K562 (cell line): ENCODE results near the gene ORMDL1. TPM values are rescaled to one million over a fixed set of nuclear protein-coding genes. Genes with fewer than 3 reads are reported as not detected.

ENCODE experiments used
- ATAC-seq: fragments of 200-7000 bp; cut with Tn5 transposase; 3 replicates; pipeline ENCODE4 v1.9.1; 2020; ENCODE audit warnings: moderate library complexity
- BruUV-seq: library from RNA; stranded (reverse); fragments of 400-500 nt; replicated peaks from 2 replicates; lab custom pipeline; 2021; lab: Mats Ljungman, UMichigan
- CTCF ChIA-PET: fragments of 300-600 bp; formaldehyde crosslinking; extraction: SDS; loops from one replicate; lab custom pipeline; 2021; ENCODE audit warnings: low intra/inter-chr PET ratio; lab: Yijun Ruan, JAX
- POLR2A ChIA-PET: fragments of 300-600, 350-650 bp; sonication (Branson Sonifier 250); formaldehyde crosslinking; extraction: SDS; loops from one replicate; lab custom pipeline; 2021; ENCODE audit warnings: antibody characterized with exemption, inconsistent platforms; lab: Yijun Ruan, JAX
- DNase-seq, 4 experiments: peaks; one replicate each; pipeline versions ENCODE4 v3.0.0 to v3.0.0-alpha.2; 2011 to 2018; ENCODE audit warnings: low spot score in 3 of 4, mixed read lengths in 3 of 4; ENCODE audit errors: extremely low read depth in 1 of 4
- FAIRE-seq: peaks from 2 replicates; lab custom pipeline; 2011; peaks lifted over from hg19 to GRCh38; lab: Jason Lieb, UNC
- H2AFZ ChIP-seq: 2 replicates; pipeline ENCODE4 v1.6.0; 2011; ENCODE audit warnings: low read depth, low read length, control low read depth, inconsistent platforms
- H3K27ac ChIP-seq: fragments of 200-600 bp; 3 replicates; pipeline ENCODE4 v1.8.0; 2011; ENCODE audit warnings: low read depth, mild to moderate bottlenecking, control low read depth, inconsistent platforms, low read length, moderate library complexity, mixed read lengths; ENCODE audit errors: extremely low read depth
- H3K27me3 ChIP-seq, 2 experiments: fragments of 300-600 bp in 1 of 2; 2 replicates in 1 of 2; 3 replicates in 1 of 2; pipeline versions ENCODE4 v1.6.0 to v1.8.0; 2011; ENCODE audit warnings: inconsistent platforms in 2 of 2, low read length in 2 of 2, mild to moderate bottlenecking in 1 of 2, mixed read lengths in 1 of 2, moderate library complexity in 1 of 2; ENCODE audit not compliant: control insufficient read depth in 2 of 2, insufficient read depth in 2 of 2
- H3K36me3 ChIP-seq: fragments of 300-600 bp; 3 replicates; pipeline ENCODE4 v1.8.0; 2011; ENCODE audit warnings: mild to moderate bottlenecking, low read length, inconsistent platforms; ENCODE audit not compliant: control insufficient read depth, insufficient read depth
- H3K4me1 ChIP-seq, 2 experiments: fragments of 200-600 bp in 1 of 2; replicated peaks in 1 of 2; 2 replicates in 1 of 2; 3 replicates in 1 of 2; pipeline versions ENCODE4 v1.5.1 to v1.8.0; 2011; ENCODE audit warnings: inconsistent platforms in 2 of 2, low read length in 2 of 2, mild to moderate bottlenecking in 1 of 2, mixed read lengths in 1 of 2, moderate library complexity in 1 of 2; ENCODE audit not compliant: control insufficient read depth in 2 of 2, insufficient read depth in 2 of 2
- H3K4me2 ChIP-seq: 2 replicates; pipeline ENCODE4 v1.6.1; 2011; ENCODE audit warnings: low read length, control low read depth, inconsistent platforms, mixed read lengths; ENCODE audit not compliant: insufficient read depth
- H3K4me3 ChIP-seq: fragments of 200-600 bp; sonication (generic), shearing (Covaris generic); 2 replicates; pipeline ENCODE4 v1.5.1; 2016; ENCODE audit warnings: control low read depth, inconsistent platforms
- H3K79me2 ChIP-seq: fragments of 200-600 bp; 3 replicates; pipeline ENCODE4 v1.8.0; 2011; ENCODE audit warnings: low read length, inconsistent platforms; ENCODE audit not compliant: control insufficient read depth, insufficient read depth
- H3K9ac ChIP-seq, 2 experiments: 2 replicates each; pipeline versions ENCODE4 v1.6.0 to v1.6.1; 2011; ENCODE audit warnings: low read depth in 2 of 2, low read length in 2 of 2, control low read depth in 1 of 2, inconsistent platforms in 1 of 2, mild to moderate bottlenecking in 1 of 2, mixed read lengths in 1 of 2; ENCODE audit not compliant: insufficient read depth in 1 of 2
- H3K9me1 ChIP-seq: one replicate; pipeline ENCODE4 v1.6.0; 2011; ENCODE audit warnings: inconsistent platforms, mild to moderate bottlenecking, low read length, moderate library complexity; ENCODE audit not compliant: control insufficient read depth, insufficient read depth
- H3K9me3 ChIP-seq: replicated peaks from 2 replicates; pipeline ENCODE4 v1.5.1; 2011; ENCODE audit warnings: low read depth, low read length, inconsistent platforms; ENCODE audit not compliant: control insufficient read depth, insufficient read depth
- H4K20me1 ChIP-seq: replicated peaks from 2 replicates; pipeline ENCODE4 v1.6.1; 2011; ENCODE audit warnings: low read length, inconsistent platforms, mixed read lengths; ENCODE audit not compliant: control insufficient read depth, insufficient read depth
- FOS ChIP-seq: IDR thresholded peaks from 3 replicates; pipeline ENCODE4 v1.6.1; 2011; ENCODE audit not compliant: insufficient read length; ENCODE audit errors: extremely low read depth
- NCOA1 ChIP-seq: fragments of 450-650 bp; IDR thresholded peaks from 2 replicates; pipeline ENCODE4 v1.6.1; 2016; ENCODE audit warnings: low read depth
- PHB2 ChIP-seq: fragments of 450-650 bp; IDR thresholded peaks from 2 replicates; pipeline ENCODE4 v1.6.1; 2017; ENCODE audit warnings: low read depth
- SREBF1 ChIP-seq: fragments of 150-350 bp; IDR thresholded peaks from 2 replicates; pipeline ENCODE4 v1.6.1; 2014; ENCODE audit warnings: antibody characterized with exemption, low read depth, low read length, borderline replicate concordance
- ZBTB40 ChIP-seq, 2 experiments: fragments of 450-650 bp in 1 of 2; sonication (generic) in 1 of 2; formaldehyde crosslinking in 1 of 2; IDR thresholded peaks; 2 replicates each; pipeline versions ENCODE4 v1.7.1 to v1.9.0; 2016 to 2022; ENCODE audit warnings: inconsistent platforms in 1 of 2, mild to moderate bottlenecking in 1 of 2, missing genetic modification reagents in 1 of 2
- WGBS: fragments of 100-300 bp; shearing (Covaris generic); methylation state at CpG from one replicate; pipeline ENCODE4 v1.1.6; 2016; ENCODE audit warnings: low coverage, mixed read lengths; ENCODE audit not compliant: insufficient coverage; ENCODE audit errors: missing lambda C conversion rate; 5-methylcytosine and 5-hydroxymethylcytosine counted together
- in situ Hi-C: fragments of 300-500 bp; cut with MboI; formaldehyde crosslinking; loops from 4 replicates; pipeline ENCODE4 v1.15.0; 2018; ENCODE audit warnings: inconsistent platforms, mixed read lengths
- intact Hi-C: fragments of 100-400 bp; cut with micrococcal nuclease; formaldehyde crosslinking; loops from 2 replicates; pipeline ENCODE4 v1.14.2; 2022
- polyA plus RNA-seq, 8 experiments: library from polyadenylated mRNA; depleted of rRNA in 4 of 8; stranded (reverse) in 5 of 8; unstranded in 3 of 8; fragments of >200 nt; fragmentation: Nextera tagmentation in 2 of 8; fragmentation: Illumina TruSeq in 1 of 8; extraction: Ambion mirVana in 2 of 8; extraction: Trizol in 1 of 8; gene quantifications; 2 replicates each; pipeline versions ENCODE4 v1.2.1 to v1.2.3, GENCODE V29; 2011 to 2014; ENCODE audit warnings: inconsistent platforms in 1 of 8, missing spikeins in 1 of 8
- total RNA-seq, 7 experiments: library from RNA; depleted of rRNA in 6 of 7; stranded (reverse); fragments of >200 nt in 6 of 7; fragmentation: Illumina TruSeq in 2 of 7; extraction: Trizol in 2 of 7; gene quantifications; 2 replicates each; pipeline versions ENCODE4 v1.2.1 to v1.2.3, GENCODE V29; 2011 to 2021; ENCODE audit warnings: low replicate concordance in 1 of 7
- TF ChIP-seq, protein P1 (sequence below): sonication (generic); formaldehyde crosslinking; IDR thresholded peaks from 2 replicates; pipeline ENCODE4 v1.8.0; 2022; ENCODE audit warnings: mild to moderate bottlenecking, missing genetic modification reagents

Gene ORMDL1
- total and polyA plus RNA-seq, 9 of the 15 experiments (the other 6 are each of a cell fraction or from before 2014, with no cell fraction given): 35.1 to 74.2 (median 50.0) TPM

DNA sequence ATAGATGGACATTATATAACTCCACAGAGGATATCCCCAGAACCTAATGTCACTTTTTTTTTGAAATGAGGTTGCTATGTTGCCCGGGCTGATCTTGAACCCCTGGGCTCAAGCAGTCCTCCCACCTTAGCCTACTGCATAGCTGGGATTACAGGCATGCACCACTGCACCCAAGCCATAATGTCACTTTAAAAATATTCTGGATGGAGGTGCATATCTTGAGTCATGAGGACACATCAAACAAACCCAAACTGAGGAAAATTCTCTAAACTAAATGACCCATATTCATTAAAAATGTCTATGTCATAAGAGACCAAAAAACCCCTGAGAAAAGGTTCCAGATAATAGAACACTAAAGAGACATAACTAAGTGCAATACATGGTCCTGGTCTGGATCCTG is 57.9 kb downstream of the ORMDL1 start:
- Histone ChIP-seq H2AFZ (no peak overlapping the region), H4K20me1 (no peaks in the 10 kb centered on the region), H3K36me3 (no peaks in the 10 kb centered on the region), H3K79me2 (no peaks in the 10 kb centered on the region), H3K4me3 (no peak overlapping the region), H3K9me3 (no peaks in the 10 kb centered on the region), H3K9me1 (no peaks in the 10 kb centered on the region), H3K27ac (no peak overlapping the region), H3K4me1 (no peaks in the 10 kb centered on the region), H3K27me3 (no peaks in the 10 kb centered on the region), H3K9ac (no peak overlapping the region), H3K4me2 (no peak overlapping the region)
- no peak for DNase-seq
- in situ Hi-C loops: no loop called here
- no TSS peak for BruUV-seq
- FAIRE-seq: no peak
- CTCF ChIA-PET: no interaction called here
- intact Hi-C loops: no loop called here
- TF ChIP-seq PHB2 (no peak), SREBF1 (no peak), FOS (no peak), NCOA1 (no peak), ZBTB40 (IDR thresholded peaks at IDR 0.05) (no peak), ZBTB40 (CRISPR knock-in tag; IDR thresholded peaks at IDR 0.05) (no peak)
- TF ChIP-seq, protein P1, sequence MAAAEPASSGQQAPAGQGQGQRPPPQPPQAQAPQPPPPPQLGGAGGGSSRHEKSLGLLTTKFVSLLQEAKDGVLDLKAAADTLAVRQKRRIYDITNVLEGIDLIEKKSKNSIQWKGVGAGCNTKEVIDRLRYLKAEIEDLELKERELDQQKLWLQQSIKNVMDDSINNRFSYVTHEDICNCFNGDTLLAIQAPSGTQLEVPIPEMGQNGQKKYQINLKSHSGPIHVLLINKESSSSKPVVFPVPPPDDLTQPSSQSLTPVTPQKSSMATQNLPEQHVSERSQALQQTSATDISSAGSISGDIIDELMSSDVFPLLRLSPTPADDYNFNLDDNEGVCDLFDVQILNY (CRISPR knock-in tag): no peak
- WGBS: 0% methylated on average over 1 of the region's 1 CpG
- POLR2A ChIA-PET: no interaction called here
- no peak for ATAC-seq
